NCI-H1694 treated with DMSO at 0.1 percent for 48 hours (cell line): ENCODE results near the gene KRT76.
"Not testable (repeated sequence)": the region's sequence is repeated elsewhere in the genome, so short reads cannot be mapped to it uniquely, and the experiment has no call there.

Source experiments
- DNase-seq: peaks from one replicate; lab custom pipeline; 2025; lab: John Stamatoyannopoulos, UW

The KRT76 gene

GRCh38 chr12:52781399-52782082 is 4.4 kb upstream of the KRT76 start:
- DNase-seq = no peak

GRCh38 chr12:52779914-52780313 is 2.8 kb upstream of the KRT76 start:
- no peak for DNase-seq

- DNase-seq = no peak
Observed at GRCh38 chr12:52778833-52779232, 1.7 kb upstream of the KRT76 start.

GRCh38 chr12:52777566-52777965 is 421 bp upstream of the KRT76 start:
- DNase-seq = no peak

GRCh38 chr12:52776435-52776834 is 710 bp downstream of the KRT76 start:
- DNase-seq = no peak

GRCh38 chr12:52774629-52775250 is 2.4 kb downstream of the KRT76 start:
- no peak for DNase-seq

- no peak for DNase-seq
Observed at GRCh38 chr12:52772772-52773171, 4.4 kb downstream of the KRT76 start.

- DNase-seq = no peak
Observed at GRCh38 chr12:52772188-52772587, 5.0 kb downstream of the KRT76 start.

- no peak for DNase-seq
Observed at GRCh38 chr12:52771505-52771904, 5.6 kb downstream of the KRT76 start.

GRCh38 chr12:52771088-52771487 is 6.1 kb downstream of the KRT76 start:
- no peak for DNase-seq

GRCh38 chr12:52769946-52770345 is 7.2 kb downstream of the KRT76 start:
- DNase-seq = no peak

- DNase-seq = no peak
Observed at GRCh38 chr12:52769354-52769753, 7.8 kb downstream of the KRT76 start.

GRCh38 chr12:52768479-52769200 is 8.5 kb downstream of the KRT76 start:
- DNase-seq = no peak

- no peak for DNase-seq
Observed at GRCh38 chr12:52767427-52767826, 9.7 kb downstream of the KRT76 start.

GRCh38 chr12:52767020-52767379 is 10.1 kb downstream of the KRT76 start:
- no peak for DNase-seq

GRCh38 chr12:52766351-52767019 is 10.7 kb downstream of the KRT76 start:
- DNase-seq = no peak

GRCh38 chr12:52765702-52766101 is 11.4 kb downstream of the KRT76 start:
- DNase-seq = no peak

- no peak for DNase-seq
Observed at GRCh38 chr12:52763991-52764390, 13.2 kb downstream of the KRT76 start.

GRCh38 chr12:52763036-52763659 is 14.0 kb downstream of the KRT76 start:
- no peak for DNase-seq

- no peak for DNase-seq
Observed at GRCh38 chr12:52761802-52762201, 15.3 kb downstream of the KRT76 start.

- not testable (repeated sequence) for DNase-seq
Observed at GRCh38 chr12:52761218-52761617, 15.9 kb downstream of the KRT76 start.

- DNase-seq = no peak
Observed at GRCh38 chr12:52760623-52761022, 16.5 kb downstream of the KRT76 start.
